ENCODE results near the gene RNF41. TPM values are rescaled to one million over a fixed set of nuclear protein-coding genes. Genes with fewer than 3 reads are reported as not detected.

The RNF41 gene
- total and polyA plus RNA-seq, 2 donors (not counting 3 experiments of a cell fraction or from before 2014, with no cell fraction given) = 88.3 to 203 TPM

DNA sequence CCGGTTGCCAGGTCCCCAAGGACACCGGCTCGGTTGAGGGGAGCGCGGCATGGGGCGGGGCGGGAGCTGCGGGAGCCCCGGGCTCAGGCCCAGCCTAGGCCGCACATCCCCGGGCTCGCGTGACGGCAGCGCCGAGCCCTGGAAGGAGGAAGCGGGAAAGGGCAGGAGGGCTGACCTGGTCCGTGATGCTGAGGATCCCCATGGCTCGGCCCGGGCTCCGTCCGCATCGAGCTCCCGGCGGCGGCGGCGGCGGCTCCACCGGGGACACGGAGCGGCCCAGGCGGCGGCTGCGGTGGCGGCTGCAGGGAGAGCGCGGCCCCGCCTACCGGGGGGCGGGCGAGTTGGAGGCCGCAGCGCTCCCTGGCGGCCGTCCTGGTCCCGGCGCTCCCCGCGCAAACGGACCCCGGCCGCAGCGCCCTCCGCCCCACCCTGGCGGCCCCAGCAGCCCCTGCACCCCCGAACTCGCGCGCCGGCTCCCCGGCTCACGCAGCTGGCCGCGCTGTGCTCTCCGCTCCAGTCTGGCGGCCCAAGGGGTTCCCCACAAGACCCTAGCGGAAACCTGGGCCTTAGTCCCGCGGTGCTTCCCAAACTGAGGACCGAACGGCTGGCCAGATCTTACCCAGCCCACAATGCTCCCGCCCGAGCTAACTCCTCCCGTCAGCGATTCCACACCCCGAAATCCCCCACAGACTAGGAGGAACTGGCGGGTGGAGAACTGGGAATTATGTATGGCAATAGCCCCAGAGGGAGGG lies 36.5 kb upstream of the RNF41 start, which contains the start of gene ANKRD52:
TSS of gene ANKRD52 (minus strand) at position 317 of the 752 bp plus-strand sequence. CDS start at position 202, 115 bp downstream.
- TF ChIP-seq POLR2A (IDR thresholded peaks at IDR 0.05; ENCODE audit: low read depth, low read length) = peak; percentile 57
- TF ChIP-seq POLR2AphosphoS5 (IDR thresholded peaks at IDR 0.05; ENCODE audit: insufficient read depth, low read depth, low read length) = peak; percentile 81
- no peak for TF ChIP-seq JUN (IDR thresholded peaks at IDR 0.05; ENCODE audit: borderline replicate concordance, insufficient read depth, insufficient read length, low read depth)
- TF ChIP-seq CTCF (IDR thresholded peaks at IDR 0.05; ENCODE audit: extremely low read depth in 1 of 2, insufficient read depth in 1 of 2, low read depth in 1 of 2, low read length in 2 of 2) = peak; percentile 67 to 74
- no peak for TF ChIP-seq FOS (IDR thresholded peaks at IDR 0.05; ENCODE audit: borderline replicate concordance, insufficient read depth, low read length)
- H3K9me1 ChIP-seq (replicated peaks; ENCODE audit: control insufficient read depth, extremely low read depth, insufficient read depth, low read length) = no peaks in the 10 kb centered on the region
- CTCF ChIA-PET = interaction anchor here (0.8 to 4.0 kb wide), 16 partner anchors 9 to 206 kb away, joined by 3 to 50 read pairs (median 4); partner anchors contain the start of genes COQ10A, RNF41, SMARCC2 and ZC3H10
- no peaks in the 10 kb centered on the region for H3K27me3 ChIP-seq (ENCODE audit: control insufficient read depth in 2 of 2, insufficient read depth in 2 of 2, low read length in 2 of 2)
- peaks cover 26% of the 10 kb centered on the region for H3K79me2 ChIP-seq (ENCODE audit: control insufficient read depth, insufficient read depth, low read length)
- peak within 1 kb of the TSS; percentile 84 to 96 (median 91) for H3K4me3 ChIP-seq (replicated peaks in 1 of 3; ENCODE audit: insufficient read depth in 1 of 3, low read depth in 1 of 3, low read length in 3 of 3)
- DNase-seq (ENCODE audit: low read depth, low spot score) = peak; percentile 76
- peak within 1 kb of the TSS; percentile 81 for H3K9ac ChIP-seq (replicated peaks; ENCODE audit: extremely low read depth, insufficient read depth, low read length)
- H3K9me3 ChIP-seq (replicated peaks; ENCODE audit: control insufficient read depth, insufficient read depth, low read length) = no peaks in the 10 kb centered on the region
- BruUV-seq (replicated peaks) = no TSS peak
- peak within 1 kb of the TSS; percentile 81 for H3K4me2 ChIP-seq (ENCODE audit: insufficient read depth, low read length)
- H2AFZ ChIP-seq (ENCODE audit: low read depth, low read length) = peak within 1 kb of the TSS; percentile 87
- H3K4me1 ChIP-seq (ENCODE audit: control insufficient read depth, extremely low read depth, insufficient read depth, low read length) = peaks cover 18% of the 10 kb centered on the region
- peaks cover 16 to 24% of the 10 kb centered on the region in 2 experiments for H3K36me3 ChIP-seq (ENCODE audit: control insufficient read depth in 2 of 2, extremely low read depth in 1 of 2, insufficient read depth in 2 of 2, low read length in 2 of 2)
- POLR2A ChIA-PET = interaction anchor here (1.6 kb wide), 1 partner anchor 37 kb away, joined by 3 read pairs; the partner anchor contains the start of gene RNF41
- intact Hi-C loops (cut with micrococcal nuclease) = loop anchor here (1.0 kb wide), 4 partner anchors 8 to 140 kb away; partner anchors contain the start of genes COQ10A, NABP2 and ZC3H10
- peak within 1 kb of the TSS; percentile 22 for H3K27ac ChIP-seq (ENCODE audit: insufficient read depth, low read depth, low read length)
- peak; percentile 82 for FAIRE-seq
- dilution Hi-C loops (cut with MboI; ENCODE audit: extremely low pct_ligation_motif_present, low sequenced_read_pairs) = no loop called here
- no peaks in the 10 kb centered on the region for H4K20me1 ChIP-seq (replicated peaks; ENCODE audit: control insufficient read depth, extremely low read depth, insufficient read depth, low read length)

Measured in endothelial cell of umbilical vein (primary cell).